Measurements from ENCODE around the gene DPPA5.
A peak's percentile ranks its signal among the peaks of the same experiment; 100 is the strongest.
"Not testable (repeated sequence)": the region's sequence is repeated elsewhere in the genome, so short reads cannot be mapped to it uniquely, and the experiment has no call there.

DPPA5 gene

GRCh38 chr6:73353636-73354593 lies at the start of gene DPPA5:
TSS of gene DPPA5 (minus strand) at chr6:73354276. CDS start at chr6:73354225, 51 bp downstream.
- no peak for DNase-seq (ENCODE audit: low read depth in 2 of 2)

GRCh38 chr6:73400656-73401055 lies 46.6 kb upstream of the DPPA5 start:
- no peak for DNase-seq (ENCODE audit: low read depth in 2 of 2)

- no peak for DNase-seq (ENCODE audit: low read depth in 2 of 2)
Observed at GRCh38 chr6:73395875-73396274, 41.8 kb upstream of the DPPA5 start.

GRCh38 chr6:73394577-73395354 lies 40.7 kb upstream of the DPPA5 start, which contains the start of gene DDX43:
TSS of gene DDX43 (plus strand) at chr6:73394828. CDS start at chr6:73394906, 78 bp downstream.
- DNase-seq (ENCODE audit: low read depth in 2 of 2), result peak in 1 of 2 donors; percentile 17

- DNase-seq (ENCODE audit: low read depth in 2 of 2), result no peak
Observed at GRCh38 chr6:73393278-73393677, 39.2 kb upstream of the DPPA5 start.

- DNase-seq (ENCODE audit: low read depth in 2 of 2), result not testable (repeated sequence)
Observed at GRCh38 chr6:73392188-73392587, 38.1 kb upstream of the DPPA5 start.

- no peak for DNase-seq (ENCODE audit: low read depth in 2 of 2)
Observed at GRCh38 chr6:73391675-73392074, 37.6 kb upstream of the DPPA5 start.

GRCh38 chr6:73389854-73390253 lies 35.8 kb upstream of the DPPA5 start:
- DNase-seq (ENCODE audit: low read depth in 2 of 2), result no peak

- DNase-seq (ENCODE audit: low read depth in 2 of 2), result peak; percentile 31 to 35
Observed at GRCh38 chr6:73388800-73389512, 34.9 kb upstream of the DPPA5 start.

GRCh38 chr6:73388433-73388799 lies 34.3 kb upstream of the DPPA5 start:
- no peak for DNase-seq (ENCODE audit: low read depth in 2 of 2)

- DNase-seq (ENCODE audit: low read depth in 2 of 2), result no peak
Observed at GRCh38 chr6:73382462-73383113, 28.5 kb upstream of the DPPA5 start.

GRCh38 chr6:73381531-73381930 lies 27.5 kb upstream of the DPPA5 start:
- DNase-seq (ENCODE audit: low read depth in 2 of 2), result not testable (repeated sequence)

- DNase-seq (ENCODE audit: low read depth in 2 of 2), result no peak
Observed at GRCh38 chr6:73377225-73377624, 23.1 kb upstream of the DPPA5 start.

GRCh38 chr6:73375216-73375615 lies 21.1 kb upstream of the DPPA5 start:
- no peak for DNase-seq (ENCODE audit: low read depth in 2 of 2)

GRCh38 chr6:73372516-73372915 lies 18.4 kb upstream of the DPPA5 start:
- no peak for DNase-seq (ENCODE audit: low read depth in 2 of 2)

- no peak for DNase-seq (ENCODE audit: low read depth in 2 of 2)
Observed at GRCh38 chr6:73371984-73372383, 17.9 kb upstream of the DPPA5 start.

GRCh38 chr6:73369563-73369962 lies 15.5 kb upstream of the DPPA5 start, which contains the start of gene OOEP:
TSS of gene OOEP (minus strand) at chr6:73369897. CDS start at chr6:73369792, 105 bp downstream.
- no peak for DNase-seq (ENCODE audit: low read depth in 2 of 2)

- no peak for DNase-seq (ENCODE audit: low read depth in 2 of 2)
Observed at GRCh38 chr6:73369157-73369556, 15.1 kb upstream of the DPPA5 start.

- no peak for DNase-seq (ENCODE audit: low read depth in 2 of 2)
Observed at GRCh38 chr6:73368675-73369074, 14.6 kb upstream of the DPPA5 start.

GRCh38 chr6:73367761-73368355 lies 13.8 kb upstream of the DPPA5 start:
- DNase-seq (ENCODE audit: low read depth in 2 of 2), result no peak

- DNase-seq (ENCODE audit: low read depth in 2 of 2), result no peak
Observed at GRCh38 chr6:73364549-73364948, 10.5 kb upstream of the DPPA5 start.
